ENCODE measurements around the gene DHFR.
"Not testable (repeated sequence)": the region's sequence is repeated elsewhere in the genome, so short reads cannot be mapped to it uniquely, and the experiment has no call there.

The DHFR gene

GRCh38 chr5:80668016-80668969, 13.5 kb upstream of the DHFR start:
- no peak for TF ChIP-seq ZFX (IDR thresholded peaks at IDR 0.05; ENCODE audit: borderline replicate concordance)
- TF ChIP-seq CTCF (IDR thresholded peaks at IDR 0.05): no peak
- no peak overlapping the region for H3K27ac ChIP-seq

- TF ChIP-seq CTCF (IDR thresholded peaks at IDR 0.05) (no peak), ZFX (IDR thresholded peaks at IDR 0.05; ENCODE audit: borderline replicate concordance) (no peak)
- no peak overlapping the region for H3K27ac ChIP-seq
Observed at GRCh38 chr5:80667384-80667783, 12.6 kb upstream of the DHFR start.

- TF ChIP-seq CTCF (IDR thresholded peaks at IDR 0.05) (no peak), ZFX (IDR thresholded peaks at IDR 0.05; ENCODE audit: borderline replicate concordance) (no peak)
- H3K27ac ChIP-seq: no peak overlapping the region
Observed at GRCh38 chr5:80665057-80665456, 10.3 kb upstream of the DHFR start.

- H3K27ac ChIP-seq: no peak overlapping the region
- TF ChIP-seq CTCF (IDR thresholded peaks at IDR 0.05) (no peak), ZFX (IDR thresholded peaks at IDR 0.05; ENCODE audit: borderline replicate concordance) (no peak)
Observed at GRCh38 chr5:80662108-80662507, 7.3 kb upstream of the DHFR start.

- H3K27ac ChIP-seq: not testable (repeated sequence)
Observed at GRCh38 chr5:80660661-80661060, 5.9 kb upstream of the DHFR start.

- TF ChIP-seq ZFX (IDR thresholded peaks at IDR 0.05; ENCODE audit: borderline replicate concordance) (no peak), CTCF (IDR thresholded peaks at IDR 0.05) (no peak)
Observed at GRCh38 chr5:80659106-80659505, 4.3 kb upstream of the DHFR start.

GRCh38 chr5:80656425-80656824, 1.6 kb upstream of the DHFR start:
- TF ChIP-seq CTCF (IDR thresholded peaks at IDR 0.05) (no peak), ZFX (IDR thresholded peaks at IDR 0.05; ENCODE audit: borderline replicate concordance) (no peak)
- H3K27ac ChIP-seq: no peak overlapping the region

More at GRCh38 chr5:80659106-80659505, 4.3 kb upstream of the DHFR start:
- no peak overlapping the region for H3K27ac ChIP-seq
